HG03066 (cell line): Measurements from ENCODE around the gene MECP2.
"Not testable (repeated sequence)": the region's sequence is repeated elsewhere in the genome, so short reads cannot be mapped to it uniquely, and the experiment has no call there.

ENCODE experiments used
- ATAC-seq: cut with Tn5 transposase; IDR thresholded peaks from one replicate; pipeline ENCODE4 v1.9.1; 2021; ENCODE audit warnings: low read depth; ENCODE audit not compliant: unreplicated experiment

The MECP2 gene

GRCh38 chrX:154002215-154002719 is 95.2 kb downstream of the MECP2 start:
- no peak for ATAC-seq

- no peak for ATAC-seq
Measured at GRCh38 chrX:154000051-154000450, 97.5 kb downstream of the MECP2 start.

- ATAC-seq: no peak
Measured at GRCh38 chrX:153999359-154000037, 98.0 kb downstream of the MECP2 start.

GRCh38 chrX:153995504-153995903 is 102.0 kb downstream of the MECP2 start:
- ATAC-seq: no peak

- ATAC-seq: not testable (repeated sequence)
Measured at GRCh38 chrX:153994398-153994797, 103.1 kb downstream of the MECP2 start.

- ATAC-seq: no peak
Measured at GRCh38 chrX:153993978-153994377, 103.5 kb downstream of the MECP2 start.

GRCh38 chrX:153993079-153993478 is 104.4 kb downstream of the MECP2 start:
- ATAC-seq: no peak

- ATAC-seq: no peak
Measured at GRCh38 chrX:153992180-153992579, 105.3 kb downstream of the MECP2 start.

GRCh38 chrX:153991013-153991580 is 106.4 kb downstream of the MECP2 start:
- no peak for ATAC-seq

- no peak for ATAC-seq
Measured at GRCh38 chrX:153989973-153990655, 107.4 kb downstream of the MECP2 start.

- no peak for ATAC-seq
Measured at GRCh38 chrX:153988493-153988892, 109.0 kb downstream of the MECP2 start.

GRCh38 chrX:153984351-153985178 is 113.0 kb downstream of the MECP2 start:
- no peak for ATAC-seq

GRCh38 chrX:153983321-153983801 is 114.2 kb downstream of the MECP2 start:
- no peak for ATAC-seq

- ATAC-seq: no peak
Measured at GRCh38 chrX:153981771-153982533, 115.6 kb downstream of the MECP2 start.

- ATAC-seq: no peak
Measured at GRCh38 chrX:153981231-153981630, 116.3 kb downstream of the MECP2 start.

- not testable (repeated sequence) for ATAC-seq
Measured at GRCh38 chrX:153980394-153980793, 117.1 kb downstream of the MECP2 start.

- ATAC-seq: no peak
Measured at GRCh38 chrX:153974726-153975286, 122.7 kb downstream of the MECP2 start.

- ATAC-seq: no peak
Measured at GRCh38 chrX:153974003-153974725, 123.4 kb downstream of the MECP2 start.
